Measurements from ENCODE around the gene ADAMTS19.
"Not testable (repeated sequence)": the region's sequence is repeated elsewhere in the genome, so short reads cannot be mapped to it uniquely, and the experiment has no call there.

ADAMTS19 gene

DNA sequence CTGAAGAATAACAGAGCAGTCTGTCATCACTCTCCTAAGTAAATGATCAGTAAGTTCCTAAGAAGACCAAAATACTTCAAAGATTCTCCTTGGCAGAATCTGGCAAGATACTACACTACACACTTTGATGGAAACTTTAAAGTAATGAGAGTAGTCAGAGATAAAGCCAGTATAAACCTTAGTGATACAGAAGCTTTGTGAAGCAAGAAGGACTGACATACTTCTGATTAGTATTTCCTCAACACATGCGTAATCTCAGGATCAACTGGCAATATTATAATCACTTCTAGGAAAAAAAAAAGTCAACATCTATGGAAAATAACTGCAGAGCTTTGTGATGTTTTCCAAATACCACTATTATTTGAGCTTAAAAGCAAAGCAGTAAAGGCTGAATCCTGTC is 34.0 kb upstream of the ADAMTS19 start:
- TF ChIP-seq, protein P1, sequence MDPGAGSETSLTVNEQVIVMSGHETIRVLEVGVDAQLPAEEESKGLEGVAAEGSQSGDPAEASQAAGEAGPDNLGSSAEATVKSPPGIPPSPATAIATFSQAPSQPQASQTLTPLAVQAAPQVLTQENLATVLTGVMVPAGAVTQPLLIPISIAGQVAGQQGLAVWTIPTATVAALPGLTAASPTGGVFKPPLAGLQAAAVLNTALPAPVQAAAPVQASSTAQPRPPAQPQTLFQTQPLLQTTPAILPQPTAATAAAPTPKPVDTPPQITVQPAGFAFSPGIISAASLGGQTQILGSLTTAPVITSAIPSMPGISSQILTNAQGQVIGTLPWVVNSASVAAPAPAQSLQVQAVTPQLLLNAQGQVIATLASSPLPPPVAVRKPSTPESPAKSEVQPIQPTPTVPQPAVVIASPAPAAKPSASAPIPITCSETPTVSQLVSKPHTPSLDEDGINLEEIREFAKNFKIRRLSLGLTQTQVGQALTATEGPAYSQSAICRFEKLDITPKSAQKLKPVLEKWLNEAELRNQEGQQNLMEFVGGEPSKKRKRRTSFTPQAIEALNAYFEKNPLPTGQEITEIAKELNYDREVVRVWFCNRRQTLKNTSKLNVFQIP (CRISPR knock-in tag; IDR thresholded peaks at IDR 0.05; ENCODE audit: borderline replicate concordance, low read depth) = no peak
- TF ChIP-seq ISL1 (CRISPR knock-in tag; IDR thresholded peaks at IDR 0.05) (no peak), OSR1 (CRISPR knock-in tag; IDR thresholded peaks at IDR 0.05) (no peak), SNAI2 (CRISPR knock-in tag; IDR thresholded peaks at IDR 0.05) (no peak), TCF4 (CRISPR knock-in tag; IDR thresholded peaks at IDR 0.05; ENCODE audit: borderline replicate concordance) (no peak), PPARA (CRISPR knock-in tag; IDR thresholded peaks at IDR 0.05; ENCODE audit: borderline replicate concordance) (no peak)
- TF ChIP-seq, protein P2, sequence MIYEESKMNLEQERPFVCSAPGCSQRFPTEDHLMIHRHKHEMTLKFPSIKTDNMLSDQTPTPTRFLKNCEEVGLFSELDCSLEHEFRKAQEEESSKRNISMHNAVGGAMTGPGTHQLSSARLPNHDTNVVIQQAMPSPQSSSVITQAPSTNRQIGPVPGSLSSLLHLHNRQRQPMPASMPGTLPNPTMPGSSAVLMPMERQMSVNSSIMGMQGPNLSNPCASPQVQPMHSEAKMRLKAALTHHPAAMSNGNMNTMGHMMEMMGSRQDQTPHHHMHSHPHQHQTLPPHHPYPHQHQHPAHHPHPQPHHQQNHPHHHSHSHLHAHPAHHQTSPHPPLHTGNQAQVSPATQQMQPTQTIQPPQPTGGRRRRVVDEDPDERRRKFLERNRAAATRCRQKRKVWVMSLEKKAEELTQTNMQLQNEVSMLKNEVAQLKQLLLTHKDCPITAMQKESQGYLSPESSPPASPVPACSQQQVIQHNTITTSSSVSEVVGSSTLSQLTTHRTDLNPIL (CRISPR knock-in tag; IDR thresholded peaks at IDR 0.05; ENCODE audit: low read depth) = no peak
- ATAC-seq = no peak

DNA sequence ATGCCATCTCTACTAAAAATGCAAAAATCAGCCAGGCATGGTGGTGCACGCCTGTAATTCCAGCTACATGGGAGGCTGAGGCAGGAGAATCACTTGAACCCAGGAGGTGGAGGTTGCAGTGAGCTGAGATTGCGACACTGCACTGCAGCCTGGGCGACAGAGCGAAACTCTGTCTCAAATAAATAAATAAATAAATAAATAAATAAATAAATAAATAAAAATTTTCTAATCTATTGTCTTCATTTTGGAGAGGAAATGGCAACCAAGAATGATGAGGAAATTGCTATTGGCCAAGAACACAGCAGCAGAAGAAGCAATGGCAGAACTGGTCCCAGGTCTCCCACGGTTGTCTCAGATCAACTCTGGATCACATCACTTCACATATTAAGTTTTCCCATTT is 31.5 kb upstream of the ADAMTS19 start:
- ATAC-seq = not testable (repeated sequence)

DNA sequence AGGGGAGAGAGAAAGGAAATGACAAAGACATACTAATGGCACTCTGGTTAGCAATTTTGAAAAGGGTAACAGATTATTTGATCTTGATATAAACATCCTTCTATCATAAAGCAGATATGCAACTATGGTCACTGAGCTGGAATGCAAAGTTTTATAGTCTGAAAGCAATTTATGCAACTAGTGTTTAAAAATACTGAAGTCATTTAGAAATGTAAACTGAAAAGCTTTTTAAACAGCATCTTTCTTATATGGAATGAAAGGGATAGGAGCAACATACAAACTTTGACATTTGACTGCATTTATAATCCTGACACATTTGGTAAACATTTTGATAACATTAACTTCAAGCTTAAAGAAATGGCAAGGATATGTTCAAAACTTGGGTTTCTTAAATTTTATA is 28.7 kb upstream of the ADAMTS19 start:
- TF ChIP-seq OSR1 (CRISPR knock-in tag; IDR thresholded peaks at IDR 0.05) (no peak), ZNF70 (CRISPR knock-in tag; IDR thresholded peaks at IDR 0.05) (no peak), PPARA (CRISPR knock-in tag; IDR thresholded peaks at IDR 0.05; ENCODE audit: borderline replicate concordance) (no peak), RARB (CRISPR knock-in tag; IDR thresholded peaks at IDR 0.05) (no peak), GLIS3 (CRISPR knock-in tag; IDR thresholded peaks at IDR 0.05) (no peak)
- TF ChIP-seq, protein P3, sequence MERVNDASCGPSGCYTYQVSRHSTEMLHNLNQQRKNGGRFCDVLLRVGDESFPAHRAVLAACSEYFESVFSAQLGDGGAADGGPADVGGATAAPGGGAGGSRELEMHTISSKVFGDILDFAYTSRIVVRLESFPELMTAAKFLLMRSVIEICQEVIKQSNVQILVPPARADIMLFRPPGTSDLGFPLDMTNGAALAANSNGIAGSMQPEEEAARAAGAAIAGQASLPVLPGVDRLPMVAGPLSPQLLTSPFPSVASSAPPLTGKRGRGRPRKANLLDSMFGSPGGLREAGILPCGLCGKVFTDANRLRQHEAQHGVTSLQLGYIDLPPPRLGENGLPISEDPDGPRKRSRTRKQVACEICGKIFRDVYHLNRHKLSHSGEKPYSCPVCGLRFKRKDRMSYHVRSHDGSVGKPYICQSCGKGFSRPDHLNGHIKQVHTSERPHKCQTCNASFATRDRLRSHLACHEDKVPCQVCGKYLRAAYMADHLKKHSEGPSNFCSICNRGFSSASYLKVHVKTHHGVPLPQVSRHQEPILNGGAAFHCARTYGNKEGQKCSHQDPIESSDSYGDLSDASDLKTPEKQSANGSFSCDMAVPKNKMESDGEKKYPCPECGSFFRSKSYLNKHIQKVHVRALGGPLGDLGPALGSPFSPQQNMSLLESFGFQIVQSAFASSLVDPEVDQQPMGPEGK (CRISPR knock-in tag; IDR thresholded peaks at IDR 0.05; ENCODE audit: borderline replicate concordance) = no peak
- no peak for ATAC-seq

DNA sequence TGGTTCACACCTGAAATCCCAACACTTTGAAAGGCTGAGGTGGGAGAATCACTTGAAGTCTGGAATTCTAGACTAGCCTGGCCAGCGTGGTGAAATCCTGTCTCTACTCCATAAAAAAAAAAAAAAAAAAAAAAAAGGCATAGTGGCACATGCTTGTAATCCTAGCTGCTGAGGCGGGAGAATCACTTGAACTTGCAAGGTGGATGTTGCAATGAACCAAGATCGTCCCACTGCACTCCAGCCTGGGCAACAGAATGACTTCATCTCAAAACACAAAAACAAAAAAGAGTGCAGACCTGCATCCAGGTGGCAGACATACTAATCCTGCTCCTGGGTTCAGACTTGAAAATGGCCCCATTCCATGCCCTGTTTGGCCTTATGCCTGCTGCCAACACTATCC is 21.8 kb upstream of the ADAMTS19 start:
- TF ChIP-seq ISL1 (CRISPR knock-in tag; IDR thresholded peaks at IDR 0.05) = no peak
- TF ChIP-seq PPARA (CRISPR knock-in tag; IDR thresholded peaks at IDR 0.05; ENCODE audit: borderline replicate concordance) = no peak
- no peak for TF ChIP-seq ZC3H10 (CRISPR knock-in tag; IDR thresholded peaks at IDR 0.05)
- TF ChIP-seq, protein P2 (CRISPR knock-in tag; IDR thresholded peaks at IDR 0.05; ENCODE audit: low read depth) = no peak
- TF ChIP-seq ESRRG (CRISPR knock-in tag; IDR thresholded peaks at IDR 0.05) = no peak
- TF ChIP-seq ZFP30 (CRISPR knock-in tag; IDR thresholded peaks at IDR 0.05) = no peak
- TF ChIP-seq ZFP3 (CRISPR knock-in tag; IDR thresholded peaks at IDR 0.05) = no peak
- TF ChIP-seq ZNF70 (CRISPR knock-in tag; IDR thresholded peaks at IDR 0.05) = no peak
- no peak for TF ChIP-seq GLIS3 (CRISPR knock-in tag; IDR thresholded peaks at IDR 0.05)
- no peak for TF ChIP-seq TCF4 (CRISPR knock-in tag; IDR thresholded peaks at IDR 0.05; ENCODE audit: borderline replicate concordance)
- TF ChIP-seq BACH2 (CRISPR knock-in tag; IDR thresholded peaks at IDR 0.05; ENCODE audit: borderline replicate concordance) = no peak
- no peak for TF ChIP-seq ZNF8 (CRISPR knock-in tag; IDR thresholded peaks at IDR 0.05)
- TF ChIP-seq TOX (CRISPR knock-in tag; IDR thresholded peaks at IDR 0.05; ENCODE audit: borderline replicate concordance) = no peak
- TF ChIP-seq OSR1 (CRISPR knock-in tag; IDR thresholded peaks at IDR 0.05) = no peak
- no peak for TF ChIP-seq ARNTL (CRISPR knock-in tag; IDR thresholded peaks at IDR 0.05; ENCODE audit: borderline replicate concordance, low read depth)
- no peak for TF ChIP-seq CSDC2 (CRISPR knock-in tag; IDR thresholded peaks at IDR 0.05)
- TF ChIP-seq SNAI2 (CRISPR knock-in tag; IDR thresholded peaks at IDR 0.05) = no peak
- TF ChIP-seq, protein P1 (CRISPR knock-in tag; IDR thresholded peaks at IDR 0.05; ENCODE audit: borderline replicate concordance, low read depth) = no peak
- ATAC-seq = no peak

Measured in SK-N-SH treated with all-trans-retinoic acid at 6 μM for 48 hours (cell line).